ENCODE results near the gene ATP12A.
A peak's percentile ranks its signal among the peaks of the same experiment; 100 is the strongest.

The ATP12A gene

DNA sequence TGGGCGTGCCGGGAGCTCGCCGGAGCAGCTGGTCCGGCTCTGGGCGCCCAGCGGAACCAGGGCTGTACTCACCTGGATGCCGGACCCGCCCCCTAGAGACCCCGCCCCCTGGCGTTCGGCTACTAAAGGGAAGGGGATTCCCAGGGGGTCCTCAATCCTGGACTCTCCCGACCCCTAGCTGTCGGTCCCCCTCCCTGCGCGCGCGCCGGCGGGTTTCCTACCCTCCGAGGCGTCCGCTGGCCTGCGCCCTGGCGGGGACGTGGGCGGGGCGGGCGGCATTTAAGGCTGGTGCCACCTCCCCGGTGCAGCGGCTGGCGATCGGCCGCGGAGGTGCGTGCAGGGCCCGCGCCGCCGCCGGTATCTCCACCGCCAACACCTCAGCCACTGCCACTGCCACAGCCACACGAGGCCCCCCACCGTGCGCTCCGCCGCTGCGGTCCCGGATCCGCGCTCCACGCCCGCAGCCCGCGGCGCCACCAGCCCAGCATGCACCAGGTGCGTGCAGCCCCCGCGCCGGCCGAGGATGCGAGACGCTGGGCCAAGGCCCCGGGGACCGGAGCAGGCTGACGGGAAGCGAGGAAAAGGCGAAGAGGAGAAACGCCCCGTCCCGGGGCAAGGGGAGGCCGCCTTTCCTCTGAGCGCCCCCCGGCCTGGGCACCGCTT is at the start of gene ATP12A:
Gene ATP12A, plus strand, starts transcription at position 151 of the 663 bp plus-strand sequence. Its CDS starts 336 bp downstream, at position 487.
- no peaks in the 10 kb centered on the region for H3K79me2 ChIP-seq (ENCODE audit: insufficient read depth, low read length)
- no peak within 1 kb of the TSS for H3K4me2 ChIP-seq (ENCODE audit: low read depth, low read length, poor library complexity, severe bottlenecking)
- no peaks in the 10 kb centered on the region for H4K20me1 ChIP-seq (ENCODE audit: insufficient read depth, low read length, poor library complexity, severe bottlenecking)
- TF ChIP-seq, protein P1, sequence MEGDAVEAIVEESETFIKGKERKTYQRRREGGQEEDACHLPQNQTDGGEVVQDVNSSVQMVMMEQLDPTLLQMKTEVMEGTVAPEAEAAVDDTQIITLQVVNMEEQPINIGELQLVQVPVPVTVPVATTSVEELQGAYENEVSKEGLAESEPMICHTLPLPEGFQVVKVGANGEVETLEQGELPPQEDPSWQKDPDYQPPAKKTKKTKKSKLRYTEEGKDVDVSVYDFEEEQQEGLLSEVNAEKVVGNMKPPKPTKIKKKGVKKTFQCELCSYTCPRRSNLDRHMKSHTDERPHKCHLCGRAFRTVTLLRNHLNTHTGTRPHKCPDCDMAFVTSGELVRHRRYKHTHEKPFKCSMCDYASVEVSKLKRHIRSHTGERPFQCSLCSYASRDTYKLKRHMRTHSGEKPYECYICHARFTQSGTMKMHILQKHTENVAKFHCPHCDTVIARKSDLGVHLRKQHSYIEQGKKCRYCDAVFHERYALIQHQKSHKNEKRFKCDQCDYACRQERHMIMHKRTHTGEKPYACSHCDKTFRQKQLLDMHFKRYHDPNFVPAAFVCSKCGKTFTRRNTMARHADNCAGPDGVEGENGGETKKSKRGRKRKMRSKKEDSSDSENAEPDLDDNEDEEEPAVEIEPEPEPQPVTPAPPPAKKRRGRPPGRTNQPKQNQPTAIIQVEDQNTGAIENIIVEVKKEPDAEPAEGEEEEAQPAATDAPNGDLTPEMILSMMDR (conservative IDR thresholded peaks at IDR 0.05; ENCODE audit: low read length), result no peak
- no peak for TF ChIP-seq EZH2phosphoT487 (IDR thresholded peaks at IDR 0.05; ENCODE audit: borderline replicate concordance)
- H2AFZ ChIP-seq (ENCODE audit: low read length), result no peak within 1 kb of the TSS
- H3K27me3 ChIP-seq (ENCODE audit: insufficient read depth, low read length, poor library complexity, severe bottlenecking), result no peaks in the 10 kb centered on the region
- H3K36me3 ChIP-seq (ENCODE audit: insufficient read depth, low read length), result no peaks in the 10 kb centered on the region
- peaks cover 22% of the 10 kb centered on the region for H3K4me1 ChIP-seq (ENCODE audit: insufficient read depth, low read length, poor library complexity, severe bottlenecking)
- no peak within 1 kb of the TSS for H3K9ac ChIP-seq (ENCODE audit: low read depth, low read length, poor library complexity, severe bottlenecking)
- no peaks in the 10 kb centered on the region for H3K9me3 ChIP-seq (ENCODE audit: insufficient read depth, low read depth, low read length)
- no peaks in the 10 kb centered on the region for H3K9me2 ChIP-seq (replicated peaks; ENCODE audit: low read depth, low read length)
- H3F3A ChIP-seq (ENCODE audit: low read depth), result peaks cover 5% of the 10 kb centered on the region; the same call in 1 of the 2 replicates
- no peak within 1 kb of the TSS for H3K4me3 ChIP-seq (ENCODE audit: low read length, poor library complexity, severe bottlenecking)

DNA sequence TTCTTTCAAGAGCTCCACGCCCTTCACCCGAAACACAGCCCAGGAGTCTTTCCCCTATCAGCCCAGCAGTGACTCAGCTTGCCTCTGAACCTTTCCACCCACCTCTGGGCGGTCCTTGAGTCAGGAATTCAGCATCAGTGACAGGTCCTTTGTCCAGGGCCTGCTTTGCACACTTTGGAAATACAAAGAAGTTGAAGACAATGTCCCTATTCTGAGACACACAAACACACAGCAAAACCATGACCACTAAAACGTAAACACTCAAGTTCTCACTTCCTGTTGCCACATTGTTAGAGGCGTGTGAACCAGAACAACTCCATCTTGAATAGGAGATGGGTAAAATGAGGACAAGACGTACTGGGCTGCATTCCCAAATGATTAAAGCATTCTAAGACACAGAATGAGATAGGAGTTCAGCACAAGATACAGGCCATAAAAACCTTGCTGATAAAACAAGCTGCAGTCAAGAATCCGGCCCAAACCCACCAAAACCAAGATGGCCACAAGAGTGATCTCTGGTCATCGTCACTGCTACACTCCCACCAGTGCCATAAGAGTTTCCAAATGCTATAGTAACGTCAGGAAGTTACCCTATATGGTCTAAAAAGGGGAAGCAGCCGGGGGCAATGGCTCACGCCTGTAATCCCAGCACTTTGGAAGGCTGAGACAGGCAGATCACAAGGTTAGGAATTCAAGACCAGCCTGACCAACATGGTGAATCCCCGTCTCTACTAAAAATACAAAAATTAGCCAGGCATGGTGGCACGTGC is 49.2 kb upstream of the ATP12A start:
- H3K9me3 ChIP-seq (ENCODE audit: insufficient read depth, low read depth, low read length), result no peaks in the 10 kb centered on the region
- no peaks in the 10 kb centered on the region for H3K27me3 ChIP-seq (ENCODE audit: insufficient read depth, low read length, poor library complexity, severe bottlenecking)
- no peak for TF ChIP-seq EZH2phosphoT487 (IDR thresholded peaks at IDR 0.05; ENCODE audit: borderline replicate concordance)
- TF ChIP-seq, protein P1 (conservative IDR thresholded peaks at IDR 0.05; ENCODE audit: low read length), result no peak
- H3K4me1 ChIP-seq (ENCODE audit: insufficient read depth, low read length, poor library complexity, severe bottlenecking), result peaks cover 49% of the 10 kb centered on the region
- no peaks in the 10 kb centered on the region for H4K20me1 ChIP-seq (ENCODE audit: insufficient read depth, low read length, poor library complexity, severe bottlenecking)
- no peak overlapping the region for H3K4me2 ChIP-seq (ENCODE audit: low read depth, low read length, poor library complexity, severe bottlenecking)
- peak overlapping the region; percentile 71; the same call in 1 of the 2 replicates for H2AFZ ChIP-seq (ENCODE audit: low read length)
- H3K79me2 ChIP-seq (ENCODE audit: insufficient read depth, low read length), result no peaks in the 10 kb centered on the region
- no peak overlapping the region for H3K4me3 ChIP-seq (ENCODE audit: low read length, poor library complexity, severe bottlenecking)
- H3F3A ChIP-seq (ENCODE audit: low read depth), result no peaks in the 10 kb centered on the region
- H3K36me3 ChIP-seq (ENCODE audit: insufficient read depth, low read length), result no peaks in the 10 kb centered on the region
- H3K9me2 ChIP-seq (replicated peaks; ENCODE audit: low read depth, low read length), result no peaks in the 10 kb centered on the region
- no peak overlapping the region for H3K9ac ChIP-seq (ENCODE audit: low read depth, low read length, poor library complexity, severe bottlenecking)

DNA sequence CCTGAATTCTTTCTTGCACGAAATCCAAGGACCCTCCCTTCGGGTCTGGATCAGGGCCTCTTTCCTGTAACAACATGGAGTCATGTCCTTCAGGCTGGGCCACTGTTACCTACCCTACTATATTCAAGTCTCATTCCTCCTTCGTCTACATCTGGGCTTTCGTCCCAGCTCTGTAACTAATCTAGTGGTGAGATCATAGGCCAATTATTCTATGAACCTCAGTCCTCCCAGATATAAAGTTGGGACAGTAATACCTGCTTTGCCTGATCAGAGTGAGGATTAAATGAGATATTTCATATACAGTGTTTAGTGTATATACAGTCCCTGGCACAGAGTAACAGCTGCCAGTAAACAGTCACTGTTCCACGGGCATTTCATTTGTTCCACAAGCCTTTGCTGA is 48.3 kb upstream of the ATP12A start:
- Histone ChIP-seq H3K9ac (ENCODE audit: low read depth, low read length, poor library complexity, severe bottlenecking) (no peak overlapping the region), H3K9me3 (ENCODE audit: insufficient read depth, low read depth, low read length) (no peaks in the 10 kb centered on the region), H3F3A (ENCODE audit: low read depth) (no peaks in the 10 kb centered on the region), H4K20me1 (ENCODE audit: insufficient read depth, low read length, poor library complexity, severe bottlenecking) (no peaks in the 10 kb centered on the region), H3K4me1 (ENCODE audit: insufficient read depth, low read length, poor library complexity, severe bottlenecking) (peaks cover 40% of the 10 kb centered on the region), H3K4me3 (ENCODE audit: low read length, poor library complexity, severe bottlenecking) (no peak overlapping the region), H3K36me3 (ENCODE audit: insufficient read depth, low read length) (no peaks in the 10 kb centered on the region), H3K9me2 (replicated peaks; ENCODE audit: low read depth, low read length) (no peaks in the 10 kb centered on the region), H2AFZ (ENCODE audit: low read length) (no peak overlapping the region), H3K79me2 (ENCODE audit: insufficient read depth, low read length) (no peaks in the 10 kb centered on the region), H3K27me3 (ENCODE audit: insufficient read depth, low read length, poor library complexity, severe bottlenecking) (no peaks in the 10 kb centered on the region), H3K4me2 (ENCODE audit: low read depth, low read length, poor library complexity, severe bottlenecking) (no peak overlapping the region)
- no peak for TF ChIP-seq EZH2phosphoT487 (IDR thresholded peaks at IDR 0.05; ENCODE audit: borderline replicate concordance)
- TF ChIP-seq, protein P1 (conservative IDR thresholded peaks at IDR 0.05; ENCODE audit: low read length), result no peak
